Tongue (tissue), 3 donors: ENCODE data around the gene PRSS48. TPM values are rescaled to one million over a fixed set of nuclear protein-coding genes. Genes with fewer than 3 reads are reported as not detected.
"Not testable (repeated sequence)": the region's sequence is repeated elsewhere in the genome, so short reads cannot be mapped to it uniquely, and the experiment has no call there.

Source experiments
- DNase-seq: peaks from one replicate; pipeline ENCODE4 v3.0.0-alpha.2; 2015
- small RNA-seq: library from RNA; depleted of rRNA; stranded (forward); fragments of <200 nt; gene quantifications from one replicate; pipeline ENCODE3, GENCODE V24; 2014; ENCODE audit warnings: low replicate concordance
- total RNA-seq: library from RNA; depleted of rRNA; stranded (reverse); fragments of >200 nt; gene quantifications from one replicate; pipeline ENCODE4 v1.2.3, GENCODE V29; 2014

The PRSS48 gene
- total RNA-seq, 1 donor from 2014 or later: not detected

GRCh38 chr4:151318307-151319006 is 41.5 kb downstream of the PRSS48 start:
- no peak for DNase-seq

- DNase-seq: no peak
Measured at GRCh38 chr4:151319490-151319889, 42.5 kb downstream of the PRSS48 start.

GRCh38 chr4:151321586-151321985 is 44.6 kb downstream of the PRSS48 start:
- no peak for DNase-seq

- DNase-seq: not testable (repeated sequence)
Measured at GRCh38 chr4:151322161-151322560, 45.2 kb downstream of the PRSS48 start.

GRCh38 chr4:151322570-151322969 is 45.6 kb downstream of the PRSS48 start:
- DNase-seq: no peak

GRCh38 chr4:151323667-151324066 is 46.7 kb downstream of the PRSS48 start:
- DNase-seq: no peak

- peak; percentile 24 for DNase-seq
Measured at GRCh38 chr4:151324124-151324751, 47.3 kb downstream of the PRSS48 start.

GRCh38 chr4:151324752-151325110 is 47.8 kb downstream of the PRSS48 start:
- peak; percentile 21 for DNase-seq

- DNase-seq: peak; percentile 76
Measured at GRCh38 chr4:151325111-151325948, 48.4 kb downstream of the PRSS48 start, which contains the start of gene SH3D19. TSS of gene SH3D19 (minus strand) at chr4:151325605. CDS start at chr4:151325352, 253 bp downstream.

GRCh38 chr4:151325949-151326246 is 48.9 kb downstream of the PRSS48 start:
- no peak for DNase-seq

GRCh38 chr4:151329217-151330007 is 52.5 kb downstream of the PRSS48 start:
- DNase-seq: no peak

- DNase-seq: no peak
Measured at GRCh38 chr4:151331276-151332042, 54.5 kb downstream of the PRSS48 start.

- DNase-seq: no peak
Measured at GRCh38 chr4:151339467-151339866, 62.5 kb downstream of the PRSS48 start.

GRCh38 chr4:151340751-151341385 is 63.9 kb downstream of the PRSS48 start:
- DNase-seq: no peak

Small RNAs within 50 kb of the gene (small RNA-seq; reads per million reads assigned to genes)
- gene AC104819.2 (not detected), gene RNU6-1282P (not detected)

Other genes with a start within 250 kb of the PRSS48 start
- gene RPS3A, start 177.5 kb upstream of the PRSS48 start, total RNA-seq: 4,257 TPM
- gene SH3D19, start 48.4 kb downstream of the PRSS48 start, total RNA-seq: 37.4 TPM
- 66.0 TPM for gene FHIP1A, start 132.0 kb downstream of the PRSS48 start, total RNA-seq